ENCODE data around the gene TBX1.
A peak's percentile ranks its signal among the peaks of the same experiment; 100 is the strongest.
"Not testable (repeated sequence)": the region's sequence is repeated elsewhere in the genome, so short reads cannot be mapped to it uniquely, and the experiment has no call there.

The TBX1 gene

GRCh38 chr22:19724927-19725661, 35.5 kb upstream of the TBX1 start:
- H3K36me3 ChIP-seq (ENCODE audit: control insufficient read depth, low read depth, low read length), result no peaks in the 10 kb centered on the region
- H3K4me1 ChIP-seq (ENCODE audit: control insufficient read depth, low read depth, low read length), result peaks cover 15% of the 10 kb centered on the region
- H3K4me3 ChIP-seq (ENCODE audit: low read length), result no peak overlapping the region
- peaks cover 100% of the 10 kb centered on the region for H3K27me3 ChIP-seq (ENCODE audit: control insufficient read depth, insufficient read depth, low read length)
- no peaks in the 10 kb centered on the region for H3K9me3 ChIP-seq (ENCODE audit: control insufficient read depth, low read depth, low read length)
- no peak overlapping the region for H3K9ac ChIP-seq (ENCODE audit: low read length)
- no peak overlapping the region for H3K27ac ChIP-seq (ENCODE audit: low read length)

DNA sequence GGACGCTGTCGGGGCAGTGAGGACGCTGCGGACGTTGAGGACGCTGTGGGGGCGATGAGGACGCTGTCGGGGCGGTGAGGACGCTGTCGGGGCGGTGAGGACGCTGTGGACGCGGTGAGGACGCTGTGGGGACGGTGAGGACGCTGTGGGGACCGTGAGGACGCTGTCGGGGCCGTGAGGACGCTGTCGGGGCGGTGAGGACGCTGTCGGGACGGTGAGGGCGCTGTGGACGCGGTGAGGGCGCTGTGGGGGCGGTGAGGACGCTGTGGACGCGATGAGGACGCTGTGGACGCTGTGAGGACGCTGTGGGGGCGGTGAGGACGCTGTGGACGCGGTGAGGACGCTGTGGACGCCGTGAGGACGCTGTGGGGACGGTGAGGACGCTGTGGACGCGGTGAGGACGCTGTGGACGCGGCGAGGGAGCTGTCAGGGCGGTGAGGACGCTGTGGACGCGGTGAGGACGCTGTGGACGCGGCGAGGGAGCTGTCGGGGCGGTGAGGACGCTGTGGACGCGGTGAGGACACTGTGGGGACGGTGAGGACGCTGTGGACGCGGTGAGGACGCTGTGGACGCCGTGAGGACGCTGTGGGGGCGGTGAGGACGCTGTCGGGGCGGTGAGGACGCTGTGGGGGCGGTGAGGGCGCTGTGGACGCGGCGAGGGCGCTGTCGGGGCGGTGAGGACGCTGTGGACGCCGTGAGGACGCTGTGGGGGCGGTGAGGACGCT, 34.4 kb upstream of the TBX1 start:
- not testable (repeated sequence) for H3K9ac ChIP-seq (ENCODE audit: low read length); H3K9me3 ChIP-seq (ENCODE audit: control insufficient read depth, low read depth, low read length); H3K27ac ChIP-seq (ENCODE audit: low read length); H3K4me3 ChIP-seq (ENCODE audit: low read length); H3K36me3 ChIP-seq (ENCODE audit: control insufficient read depth, low read depth, low read length)
- Histone ChIP-seq H3K27me3 (ENCODE audit: control insufficient read depth, insufficient read depth, low read length) (peaks cover 92% of the 10 kb centered on the region), H3K4me1 (ENCODE audit: control insufficient read depth, low read depth, low read length) (peaks cover 15% of the 10 kb centered on the region)

GRCh38 chr22:19727310-19728150, 33.0 kb upstream of the TBX1 start:
- no peaks in the 10 kb centered on the region for H3K9me3 ChIP-seq (ENCODE audit: control insufficient read depth, low read depth, low read length)
- no peak overlapping the region for H3K9ac ChIP-seq (ENCODE audit: low read length)
- peaks cover 7% of the 10 kb centered on the region for H3K4me1 ChIP-seq (ENCODE audit: control insufficient read depth, low read depth, low read length)
- peaks cover 79% of the 10 kb centered on the region for H3K27me3 ChIP-seq (ENCODE audit: control insufficient read depth, insufficient read depth, low read length)
- no peak overlapping the region for H3K4me3 ChIP-seq (ENCODE audit: low read length)
- H3K36me3 ChIP-seq (ENCODE audit: control insufficient read depth, low read depth, low read length), result no peaks in the 10 kb centered on the region
- H3K27ac ChIP-seq (ENCODE audit: low read length), result no peak overlapping the region

GRCh38 chr22:19728271-19728670, 32.3 kb upstream of the TBX1 start:
- H3K27ac ChIP-seq (ENCODE audit: low read length), result no peak overlapping the region
- H3K4me3 ChIP-seq (ENCODE audit: low read length), result no peak overlapping the region
- no peaks in the 10 kb centered on the region for H3K9me3 ChIP-seq (ENCODE audit: control insufficient read depth, low read depth, low read length)
- H3K9ac ChIP-seq (ENCODE audit: low read length), result no peak overlapping the region
- H3K27me3 ChIP-seq (ENCODE audit: control insufficient read depth, insufficient read depth, low read length), result peaks cover 71% of the 10 kb centered on the region
- no peaks in the 10 kb centered on the region for H3K36me3 ChIP-seq (ENCODE audit: control insufficient read depth, low read depth, low read length)
- no peaks in the 10 kb centered on the region for H3K4me1 ChIP-seq (ENCODE audit: control insufficient read depth, low read depth, low read length)

- Histone ChIP-seq H3K9me3 (ENCODE audit: control insufficient read depth, low read depth, low read length) (no peaks in the 10 kb centered on the region), H3K27me3 (ENCODE audit: control insufficient read depth, insufficient read depth, low read length) (peaks cover 66% of the 10 kb centered on the region), H3K9ac (ENCODE audit: low read length) (no peak overlapping the region), H3K36me3 (ENCODE audit: control insufficient read depth, low read depth, low read length) (no peaks in the 10 kb centered on the region), H3K4me3 (ENCODE audit: low read length) (no peak overlapping the region), H3K4me1 (ENCODE audit: control insufficient read depth, low read depth, low read length) (no peaks in the 10 kb centered on the region), H3K27ac (ENCODE audit: low read length) (no peak overlapping the region)
Observed at GRCh38 chr22:19728836-19729235, 31.7 kb upstream of the TBX1 start.

GRCh38 chr22:19729507-19729906, 31.1 kb upstream of the TBX1 start:
- no peaks in the 10 kb centered on the region for H3K9me3 ChIP-seq (ENCODE audit: control insufficient read depth, low read depth, low read length)
- no peak overlapping the region for H3K4me3 ChIP-seq (ENCODE audit: low read length)
- no peak overlapping the region for H3K9ac ChIP-seq (ENCODE audit: low read length)
- no peaks in the 10 kb centered on the region for H3K36me3 ChIP-seq (ENCODE audit: control insufficient read depth, low read depth, low read length)
- H3K27ac ChIP-seq (ENCODE audit: low read length), result no peak overlapping the region
- no peaks in the 10 kb centered on the region for H3K4me1 ChIP-seq (ENCODE audit: control insufficient read depth, low read depth, low read length)
- peaks cover 59% of the 10 kb centered on the region for H3K27me3 ChIP-seq (ENCODE audit: control insufficient read depth, insufficient read depth, low read length)

- Histone ChIP-seq H3K9ac (ENCODE audit: low read length) (no peak overlapping the region), H3K36me3 (ENCODE audit: control insufficient read depth, low read depth, low read length) (no peaks in the 10 kb centered on the region), H3K27ac (ENCODE audit: low read length) (no peak overlapping the region), H3K9me3 (ENCODE audit: control insufficient read depth, low read depth, low read length) (no peaks in the 10 kb centered on the region), H3K4me3 (ENCODE audit: low read length) (no peak overlapping the region), H3K4me1 (ENCODE audit: control insufficient read depth, low read depth, low read length) (no peaks in the 10 kb centered on the region), H3K27me3 (ENCODE audit: control insufficient read depth, insufficient read depth, low read length) (peaks cover 52% of the 10 kb centered on the region)
Observed at GRCh38 chr22:19730198-19730597, 30.4 kb upstream of the TBX1 start.

DNA sequence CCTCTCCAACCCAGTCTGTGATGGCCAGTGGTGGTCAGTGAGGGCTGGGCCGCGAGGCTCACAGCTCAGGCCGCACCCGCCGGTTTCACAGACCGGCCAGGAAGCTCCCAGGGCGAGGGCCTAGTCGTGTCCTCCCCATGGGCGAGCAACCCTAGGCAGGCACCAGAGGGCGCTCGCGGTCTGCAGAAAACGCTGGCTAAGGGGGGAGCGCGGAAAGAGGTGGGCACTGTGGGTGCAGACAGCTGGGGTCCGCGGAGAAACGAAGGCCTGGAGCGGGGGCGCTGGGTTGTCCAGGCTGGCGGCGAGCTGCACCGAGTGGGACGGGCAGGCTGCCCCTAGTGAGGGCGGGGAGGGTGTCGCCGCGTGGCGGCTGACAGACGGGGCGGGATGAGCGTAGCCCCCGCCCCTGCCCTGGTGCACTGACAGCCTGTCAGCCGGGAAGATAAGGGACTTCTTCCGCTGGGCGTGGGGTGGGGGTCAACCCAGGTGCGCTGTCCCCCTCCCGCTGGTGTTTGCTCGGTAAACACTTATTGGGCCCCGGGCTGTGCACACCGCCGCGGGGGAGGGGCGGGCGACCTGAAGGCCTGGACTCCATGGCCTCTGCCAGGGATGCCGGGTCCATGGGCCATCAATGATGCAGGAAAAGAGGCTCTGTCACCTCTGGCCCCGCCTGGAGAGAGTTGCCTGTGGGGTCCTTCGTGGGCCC, 29.8 kb upstream of the TBX1 start:
- no peak overlapping the region for H3K9ac ChIP-seq (ENCODE audit: low read length)
- peaks cover 46% of the 10 kb centered on the region for H3K27me3 ChIP-seq (ENCODE audit: control insufficient read depth, insufficient read depth, low read length)
- no peaks in the 10 kb centered on the region for H3K4me1 ChIP-seq (ENCODE audit: control insufficient read depth, low read depth, low read length)
- H3K9me3 ChIP-seq (ENCODE audit: control insufficient read depth, low read depth, low read length), result no peaks in the 10 kb centered on the region
- no peak overlapping the region for H3K27ac ChIP-seq (ENCODE audit: low read length)
- peak overlapping the region; percentile 50 for H3K4me3 ChIP-seq (ENCODE audit: low read length)
- no peaks in the 10 kb centered on the region for H3K36me3 ChIP-seq (ENCODE audit: control insufficient read depth, low read depth, low read length)

DNA sequence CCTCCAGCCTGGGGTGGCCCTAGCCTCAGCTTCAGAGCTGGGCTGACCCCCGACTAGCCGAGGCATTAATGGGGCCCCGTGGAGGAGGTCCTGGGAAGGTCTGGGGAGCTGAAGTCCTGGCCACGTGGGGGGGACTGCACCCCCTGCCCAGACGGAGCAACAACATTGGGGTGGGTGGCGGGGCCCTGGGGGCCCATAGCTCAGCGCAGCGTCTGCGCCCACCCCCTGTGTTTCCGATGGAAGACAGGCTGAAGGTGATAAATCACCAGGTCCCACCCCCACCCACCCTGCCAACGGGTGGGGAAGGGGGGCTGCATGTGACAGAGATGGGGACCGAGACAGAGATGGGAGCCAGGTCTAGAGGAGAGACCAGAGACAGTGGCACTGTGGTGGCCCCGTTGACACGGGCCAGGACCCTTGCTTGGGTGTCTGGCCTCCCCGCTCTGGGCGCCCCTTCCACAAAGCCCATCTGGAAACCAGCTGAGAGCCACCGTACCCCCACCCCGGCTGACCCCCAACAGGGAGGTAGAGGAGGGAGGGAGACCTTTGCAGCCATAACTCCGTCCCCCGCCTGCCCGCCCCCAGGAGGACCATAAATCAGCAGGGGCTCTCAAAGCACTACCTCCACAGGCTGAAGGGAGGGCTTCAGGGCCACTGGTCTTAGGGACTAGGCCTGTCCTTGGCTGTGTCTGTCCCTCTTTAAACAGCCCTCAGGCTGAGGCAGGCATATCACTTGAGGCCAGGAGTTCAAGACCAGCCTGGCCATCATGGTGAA, 29.0 kb upstream of the TBX1 start:
- peaks cover 39% of the 10 kb centered on the region for H3K27me3 ChIP-seq (ENCODE audit: control insufficient read depth, insufficient read depth, low read length)
- H3K4me3 ChIP-seq (ENCODE audit: low read length), result no peak overlapping the region
- no peak overlapping the region for H3K9ac ChIP-seq (ENCODE audit: low read length)

GRCh38 chr22:19732403-19733113, 28.0 kb upstream of the TBX1 start:
- H3K27me3 ChIP-seq (ENCODE audit: control insufficient read depth, insufficient read depth, low read length), result peaks cover 29% of the 10 kb centered on the region
- H3K27ac ChIP-seq (ENCODE audit: low read length), result no peak overlapping the region
- peaks cover 5% of the 10 kb centered on the region for H3K4me1 ChIP-seq (ENCODE audit: control insufficient read depth, low read depth, low read length)
- no peaks in the 10 kb centered on the region for H3K9me3 ChIP-seq (ENCODE audit: control insufficient read depth, low read depth, low read length)
- no peak overlapping the region for H3K9ac ChIP-seq (ENCODE audit: low read length)
- H3K4me3 ChIP-seq (ENCODE audit: low read length), result no peak overlapping the region
- H3K36me3 ChIP-seq (ENCODE audit: control insufficient read depth, low read depth, low read length), result no peaks in the 10 kb centered on the region

More for the DNA sequence above, 29.0 kb upstream of the TBX1 start:
- Histone ChIP-seq H3K4me1 (ENCODE audit: control insufficient read depth, low read depth, low read length) (peaks cover 4% of the 10 kb centered on the region), H3K9me3 (ENCODE audit: control insufficient read depth, low read depth, low read length) (no peaks in the 10 kb centered on the region), H3K36me3 (ENCODE audit: control insufficient read depth, low read depth, low read length) (no peaks in the 10 kb centered on the region), H3K27ac (ENCODE audit: low read length) (no peak overlapping the region)

Data from iPS-18a (cell line).